HepG2 (cell line): ENCODE measurements around the gene PDGFRB. TPM values are rescaled to one million over a fixed set of nuclear protein-coding genes. Genes with fewer than 3 reads are reported as not detected.

Source experiments
- FOXM1 ChIP-seq: sonication (generic); formaldehyde crosslinking; IDR thresholded peaks from 2 replicates; pipeline ENCODE4 v1.5.0; 2020; ENCODE audit warnings: missing genetic modification reagents
- MED1 ChIP-seq: sonication (generic); formaldehyde crosslinking; IDR thresholded peaks from 2 replicates; pipeline ENCODE4 v1.4.0; 2020; ENCODE audit warnings: missing genetic modification reagents
- MXD1 ChIP-seq: sonication (generic); formaldehyde crosslinking; IDR thresholded peaks from 2 replicates; pipeline ENCODE4 v1.4.0; 2020; ENCODE audit warnings: mild to moderate bottlenecking, missing genetic modification reagents
- PAF1 ChIP-seq: IDR thresholded peaks from 2 replicates; pipeline ENCODE4 v1.6.1; 2016; ENCODE audit warnings: missing genetic modification reagents, missing compliant biosample characterization
- POGK ChIP-seq: sonication (generic); formaldehyde crosslinking; conservative IDR thresholded peaks from 2 replicates; pipeline ENCODE4 v1.8.0; 2022; ENCODE audit warnings: mild to moderate bottlenecking, moderate library complexity, missing genetic modification reagents
- POLR2G ChIP-seq: fragments of 200-400 bp; formaldehyde crosslinking; IDR thresholded peaks from 2 replicates; pipeline ENCODE4 v1.6.1; 2018; ENCODE audit warnings: mild to moderate bottlenecking, low read depth, low read length, moderate library complexity
- TEAD3 ChIP-seq: optimal IDR thresholded peaks from 2 replicates; pipeline ENCODE3; 2016; ENCODE audit warnings: borderline replicate concordance
- ZNF138 ChIP-seq: sonication (generic); formaldehyde crosslinking; IDR thresholded peaks from 2 replicates; pipeline ENCODE4 v1.5.0; 2020; ENCODE audit warnings: mild to moderate bottlenecking, low read depth, missing genetic modification reagents
- ZNF281 ChIP-seq: sonication (generic); formaldehyde crosslinking; IDR thresholded peaks from 2 replicates; pipeline ENCODE4 v1.4.0; 2020; ENCODE audit warnings: missing genetic modification reagents, borderline replicate concordance
- ZNF556 ChIP-seq: sonication (generic); formaldehyde crosslinking; IDR thresholded peaks from 2 replicates; pipeline ENCODE4 v1.4.0; 2020; ENCODE audit warnings: mild to moderate bottlenecking, missing genetic modification reagents, borderline replicate concordance
- ZNF772 ChIP-seq: sonication (generic); formaldehyde crosslinking; IDR thresholded peaks from 2 replicates; pipeline ENCODE4 v1.5.0; 2020; ENCODE audit warnings: mild to moderate bottlenecking, missing genetic modification reagents
- ZSCAN21 ChIP-seq: sonication (generic); formaldehyde crosslinking; IDR thresholded peaks from 2 replicates; pipeline ENCODE4 v1.8.0; 2022; ENCODE audit warnings: mild to moderate bottlenecking, missing genetic modification reagents, moderate library complexity, borderline replicate concordance
- polyA plus RNA-seq, 8 experiments: library from polyadenylated mRNA; depleted of rRNA in 3 of 8; stranded (reverse) in 7 of 8; unstranded in 1 of 8; fragments of >200 nt; fragmentation: Illumina TruSeq in 4 of 8; extraction: Trizol in 4 of 8; gene quantifications; 2 replicates each; pipeline versions ENCODE4 v1.2.1 to v1.2.3, GENCODE V29; 2011 to 2016; ENCODE audit warnings: low read depth in 4 of 8, missing spikeins in 1 of 8, mixed read lengths in 1 of 8; ENCODE audit not compliant: insufficient read depth in 1 of 8
- small RNA-seq, 3 experiments: library from RNA; depleted of rRNA; stranded (forward); fragments of <200 nt; gene quantifications; one replicate each; pipeline ENCODE3, GENCODE V24; 2012; ENCODE audit warnings: low read depth in 2 of 3, low replicate concordance in 1 of 3; ENCODE audit not compliant: insufficient read length in 3 of 3, insufficient read depth in 2 of 3
- total RNA-seq, 5 experiments: library from RNA; depleted of rRNA; stranded (reverse); fragments of >200 nt; fragmentation: Illumina TruSeq; extraction: Trizol; gene quantifications; 2 replicates each; pipeline ENCODE4 v1.2.3, GENCODE V29; 2016; ENCODE audit warnings: low read depth in 1 of 5
- TF ChIP-seq, protein P1 (sequence below): sonication (generic); formaldehyde crosslinking; IDR thresholded peaks from 2 replicates; pipeline ENCODE4 v1.4.0; 2020; ENCODE audit warnings: missing genetic modification reagents, borderline replicate concordance
- TF ChIP-seq, protein P2 (sequence below): sonication (generic); formaldehyde crosslinking; IDR thresholded peaks from 2 replicates; pipeline ENCODE4 v1.4.0; 2020; ENCODE audit warnings: mild to moderate bottlenecking, missing genetic modification reagents

PDGFRB gene
- total and polyA plus RNA-seq, 2 of the 13 experiments (the other 11 are each of a cell fraction or from before 2014, with no cell fraction given) = 4.0 to 21.0 TPM

- TF ChIP-seq ZNF281 (CRISPR knock-in tag) (no peak), ZNF772 (no peak), ZNF138 (CRISPR knock-in tag) (no peak), ZNF556 (CRISPR knock-in tag) (no peak), TEAD3 (CRISPR knock-in tag) (no peak), ZSCAN21 (CRISPR knock-in tag) (no peak), POGK (CRISPR knock-in tag) (no peak), MXD1 (CRISPR knock-in tag) (no peak), POLR2G (no peak), PAF1 (CRISPR knock-in tag) (no peak), MED1 (CRISPR knock-in tag) (no peak), FOXM1 (CRISPR knock-in tag) (no peak)
- TF ChIP-seq, protein P1, sequence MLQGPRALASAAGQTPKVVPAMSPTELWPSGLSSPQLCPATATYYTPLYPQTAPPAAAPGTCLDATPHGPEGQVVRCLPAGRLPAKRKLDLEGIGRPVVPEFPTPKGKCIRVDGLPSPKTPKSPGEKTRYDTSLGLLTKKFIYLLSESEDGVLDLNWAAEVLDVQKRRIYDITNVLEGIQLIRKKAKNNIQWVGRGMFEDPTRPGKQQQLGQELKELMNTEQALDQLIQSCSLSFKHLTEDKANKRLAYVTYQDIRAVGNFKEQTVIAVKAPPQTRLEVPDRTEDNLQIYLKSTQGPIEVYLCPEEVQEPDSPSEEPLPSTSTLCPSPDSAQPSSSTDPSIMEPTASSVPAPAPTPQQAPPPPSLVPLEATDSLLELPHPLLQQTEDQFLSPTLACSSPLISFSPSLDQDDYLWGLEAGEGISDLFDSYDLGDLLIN (CRISPR knock-in tag) = no peak
- TF ChIP-seq, protein P2, sequence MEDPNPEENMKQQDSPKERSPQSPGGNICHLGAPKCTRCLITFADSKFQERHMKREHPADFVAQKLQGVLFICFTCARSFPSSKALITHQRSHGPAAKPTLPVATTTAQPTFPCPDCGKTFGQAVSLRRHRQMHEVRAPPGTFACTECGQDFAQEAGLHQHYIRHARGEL (CRISPR knock-in tag) = no peak
These were observed 90.9 kb downstream of the PDGFRB start (continued) for GRCh38 chr5:150064681-150065220.

Small RNA genes lying within 50 kb of the gene (small RNA-seq; reads per million reads assigned to genes)
- gene RF00019 = 0 reads per million in 3 experiments

Other genes with a start within 250 kb of the PDGFRB start
- not detected in 2 replicates for gene PDE6A, start 211.1 kb downstream of the PDGFRB start, total RNA-seq (2016; rRNA removed; fragmentation: Illumina TruSeq; extraction: Trizol)
- 0.01 TPM in 2 replicates for gene PDE6A, start 211.1 kb downstream of the PDGFRB start, polyA plus RNA-seq (2011; rRNA removed)
- 6.3 and 7.9 TPM in 2 replicates for gene SLC26A2, start 195.1 kb downstream of the PDGFRB start, total RNA-seq (2016; rRNA removed; fragmentation: Illumina TruSeq; extraction: Trizol)
- gene SLC26A2, start 195.1 kb downstream of the PDGFRB start, polyA plus RNA-seq (2011; rRNA removed) = 1.9 and 2.2 TPM in 2 replicates
- 2.1 TPM in 2 replicates for gene TIGD6, start 155.2 kb downstream of the PDGFRB start, total RNA-seq (2016; rRNA removed; fragmentation: Illumina TruSeq; extraction: Trizol)
- gene TIGD6, start 155.2 kb downstream of the PDGFRB start, polyA plus RNA-seq (2011; rRNA removed) = 1.9 and 2.9 TPM in 2 replicates
- 20.0 and 23.8 TPM in 2 replicates for gene HMGXB3, start 155.1 kb downstream of the PDGFRB start, total RNA-seq (2016; rRNA removed; fragmentation: Illumina TruSeq; extraction: Trizol)
- 18.8 and 23.4 TPM in 2 replicates for gene HMGXB3, start 155.1 kb downstream of the PDGFRB start, polyA plus RNA-seq (2011; rRNA removed)
- not detected in 2 replicates for gene CSF1R, start 69.3 kb downstream of the PDGFRB start, total RNA-seq (2016; rRNA removed; fragmentation: Illumina TruSeq; extraction: Trizol)
- 0.01 TPM in 1 of 2 replicates, not detected in the other for gene CSF1R, start 69.3 kb downstream of the PDGFRB start, polyA plus RNA-seq (2011; rRNA removed)
- gene CDX1, start 10.9 kb upstream of the PDGFRB start, total RNA-seq (2016; rRNA removed; fragmentation: Illumina TruSeq; extraction: Trizol) = not detected in 2 replicates
- 0.05 TPM in 1 of 2 replicates, not detected in the other for gene CDX1, start 10.9 kb upstream of the PDGFRB start, polyA plus RNA-seq (2011; rRNA removed)
- not detected in 2 replicates for gene SLC6A7, start 34.2 kb upstream of the PDGFRB start, total RNA-seq (2016; rRNA removed; fragmentation: Illumina TruSeq; extraction: Trizol)
- gene SLC6A7, start 34.2 kb upstream of the PDGFRB start, polyA plus RNA-seq (2011; rRNA removed) = not detected in 2 replicates
- 0.11 TPM in 1 of 2 replicates, not detected in the other for gene CAMK2A, start 133.9 kb upstream of the PDGFRB start, total RNA-seq (2016; rRNA removed; fragmentation: Illumina TruSeq; extraction: Trizol)
- 0.16 TPM in 1 of 2 replicates, not detected in the other for gene CAMK2A, start 133.9 kb upstream of the PDGFRB start, polyA plus RNA-seq (2011; rRNA removed)
- gene ARSI, start 147.1 kb upstream of the PDGFRB start, total RNA-seq (2016; rRNA removed; fragmentation: Illumina TruSeq; extraction: Trizol) = 17.6 and 33.9 TPM in 2 replicates
- 4.2 and 6.4 TPM in 2 replicates for gene ARSI, start 147.1 kb upstream of the PDGFRB start, polyA plus RNA-seq (2011; rRNA removed)
- 41.6 and 44.5 TPM in 2 replicates for gene TCOF1, start 201.9 kb upstream of the PDGFRB start, total RNA-seq (2016; rRNA removed; fragmentation: Illumina TruSeq; extraction: Trizol)
- 9.9 and 10.1 TPM in 2 replicates for gene TCOF1, start 201.9 kb upstream of the PDGFRB start, polyA plus RNA-seq (2011; rRNA removed)